HCT116 (cell line): ENCODE measurements around the gene ANKRD22. TPM values are rescaled to one million over a fixed set of nuclear protein-coding genes. Genes with fewer than 3 reads are reported as not detected.

Experiments used
- ATAC-seq: fragments of 200-7000 bp; cut with Tn5 transposase; 2 replicates; pipeline ENCODE4 v1.9.1; 2020; ENCODE audit warnings: mild to moderate bottlenecking, moderate library complexity
- BruUV-seq: library from RNA; stranded (reverse); fragments of 400-500 nt; replicated peaks from 2 replicates; lab custom pipeline; 2021; lab: Mats Ljungman, UMichigan
- CTCF ChIA-PET: fragments of 300-600 bp; sonication (Branson Sonifier 250); formaldehyde crosslinking; loops from one replicate; lab custom pipeline; 2021; ENCODE audit warnings: antibody characterized with exemption; lab: Charles Lee
- POLR2A ChIA-PET: fragments of 300-600, 350-600 bp; sonication (Branson Sonifier 250); formaldehyde crosslinking; loops from one replicate; lab custom pipeline; 2021; ENCODE audit warnings: antibody characterized with exemption; lab: Charles Lee
- RAD21 ChIA-PET, 2 experiments: fragments of 300-600 bp; sonication (Branson Sonifier 250); formaldehyde crosslinking; loops; one replicate each; lab custom pipeline; 2023; ENCODE audit warnings: low total read pairs in 2 of 2; ENCODE audit not compliant: uncharacterized antibody in 2 of 2, unreplicated experiment in 2 of 2, low non-redundant PET in 1 of 2; lab: Charles Lee
- DNase-seq: peaks from one replicate; pipeline ENCODE4 v3.0.0-alpha.2; 2010; ENCODE audit warnings: low read depth, low spot score
- H2AFZ ChIP-seq: fragments of 200-600 bp; shearing (Covaris generic), sonication (generic); 2 replicates; pipeline ENCODE4 v1.6.1; 2017; ENCODE audit warnings: low read depth, mixed run types, mixed read lengths, antibody characterized with exemption, low read length; ENCODE audit not compliant: poor library complexity, severe bottlenecking
- H3K27ac ChIP-seq: 2 replicates; pipeline ENCODE4 v1.5.1; 2012; ENCODE audit warnings: low read depth, low read length
- H3K27me3 ChIP-seq: fragments of 200-600 bp; sonication (generic); 2 replicates; pipeline ENCODE4 v1.6.1; 2016; ENCODE audit warnings: mixed run types, low read length, mixed read lengths; ENCODE audit not compliant: insufficient read depth
- H3K36me3 ChIP-seq, 2 experiments: fragments of 200-500 bp in 1 of 2; fragments of 200-600 bp in 1 of 2; sonication (Bioruptor generic) in 1 of 2; sonication (generic) in 1 of 2; 2 replicates each; pipeline versions ENCODE4 v1.5.1 to v1.6.1; 2014 to 2016; ENCODE audit warnings: low read length in 2 of 2, inconsistent platforms in 1 of 2, mixed read lengths in 1 of 2, mixed run types in 1 of 2; ENCODE audit not compliant: insufficient read depth in 2 of 2, control insufficient read depth in 1 of 2
- H3K4me1 ChIP-seq, 2 experiments: fragments of 200-600 bp in 1 of 2; sonication (generic) in 1 of 2; 2 replicates each; pipeline versions ENCODE4 v1.5.1 to v1.6.1; 2012 to 2017; ENCODE audit warnings: low read length in 2 of 2, inconsistent platforms in 1 of 2, mild to moderate bottlenecking in 1 of 2, mixed read lengths in 1 of 2, mixed run types in 1 of 2, moderate library complexity in 1 of 2; ENCODE audit not compliant: insufficient read depth in 2 of 2, control insufficient read depth in 1 of 2
- H3K4me2 ChIP-seq: fragments of 200-600 bp; sonication (generic); 2 replicates; pipeline ENCODE4 v1.6.1; 2017; ENCODE audit warnings: mixed run types, low read length, mixed read lengths
- H3K4me3 ChIP-seq, 2 experiments: fragments of 200-600 bp in 1 of 2; sonication (generic) in 1 of 2; replicated peaks in 1 of 2; 2 replicates each; pipeline ENCODE4 v1.5.1; 2011 to 2016; ENCODE audit warnings: low read length in 2 of 2, control low read depth in 1 of 2, low read depth in 1 of 2, mild to moderate bottlenecking in 1 of 2, mixed read lengths in 1 of 2, mixed run types in 1 of 2
- H3K79me2 ChIP-seq: fragments of 200-600 bp; sonication (generic); 2 replicates; pipeline ENCODE4 v1.6.1; 2017; ENCODE audit warnings: mild to moderate bottlenecking, mixed run types, low read length, moderate library complexity, mixed read lengths; ENCODE audit not compliant: insufficient read depth
- H3K9ac ChIP-seq: fragments of 200-600 bp; sonication (generic); 2 replicates; pipeline ENCODE4 v1.6.1; 2016; ENCODE audit warnings: low read length, mixed read lengths
- H3K9me2 ChIP-seq: fragments of 200-600 bp; sonication (generic), shearing (Covaris generic); 2 replicates; pipeline ENCODE4 v1.6.1; 2017; ENCODE audit warnings: mixed run types, mild to moderate bottlenecking, moderate library complexity; ENCODE audit not compliant: insufficient read depth
- H3K9me3 ChIP-seq, 2 experiments: fragments of 200-500 bp in 1 of 2; fragments of 200-600 bp in 1 of 2; sonication (Bioruptor generic) in 1 of 2; sonication (generic) in 1 of 2; 2 replicates each; pipeline ENCODE4 v1.6.1; 2014 to 2017; ENCODE audit warnings: low read length in 2 of 2, mixed read lengths in 2 of 2, inconsistent platforms in 1 of 2, low read depth in 1 of 2, mild to moderate bottlenecking in 1 of 2, mixed run types in 1 of 2, moderate library complexity in 1 of 2; ENCODE audit not compliant: control insufficient read depth in 1 of 2, insufficient read depth in 1 of 2
- H4K20me1 ChIP-seq: fragments of 200-600 bp; sonication (generic), shearing (Covaris generic); 2 replicates; pipeline ENCODE4 v1.6.1; 2017; ENCODE audit warnings: mixed run types, mild to moderate bottlenecking, moderate library complexity; ENCODE audit not compliant: insufficient read depth
- ATF3 ChIP-seq: IDR thresholded peaks from 2 replicates; pipeline ENCODE4 v1.6.1; 2012
- CBX3 ChIP-seq: IDR thresholded peaks from 2 replicates; pipeline ENCODE4 v1.6.1; 2012; ENCODE audit warnings: low read depth
- ELF1 ChIP-seq: IDR thresholded peaks from 2 replicates; pipeline ENCODE4 v1.6.1; 2012; ENCODE audit warnings: low read depth, borderline replicate concordance
- EZH2 ChIP-seq: fragments of 200-600 bp; sonication (generic); IDR thresholded peaks from 2 replicates; pipeline ENCODE4 v1.6.1; 2017; ENCODE audit warnings: antibody characterized with exemption, mixed run types
- JUND ChIP-seq: IDR thresholded peaks from 2 replicates; pipeline ENCODE4 v1.6.1; 2012
- POLR2A ChIP-seq: IDR thresholded peaks from 2 replicates; pipeline ENCODE4 v1.7.0; 2011; ENCODE audit warnings: borderline replicate concordance; ENCODE audit not compliant: insufficient read depth, insufficient read length; ENCODE audit errors: extremely low read depth
- RAD21 ChIP-seq: IDR thresholded peaks from 2 replicates; pipeline ENCODE4 v1.6.1; 2012; ENCODE audit warnings: low read depth, mild to moderate bottlenecking
- REST ChIP-seq: IDR thresholded peaks from 2 replicates; pipeline ENCODE4 v1.6.1; 2012; ENCODE audit warnings: low read depth
- SP1 ChIP-seq: IDR thresholded peaks from 2 replicates; pipeline ENCODE4 v1.6.1; 2012; ENCODE audit warnings: low read depth
- SRF ChIP-seq: IDR thresholded peaks from 2 replicates; pipeline ENCODE4 v1.6.1; 2012; ENCODE audit warnings: low read depth
- TCF7L2 ChIP-seq: IDR thresholded peaks from 2 replicates; pipeline ENCODE4 v1.7.0; 2011; ENCODE audit warnings: borderline replicate concordance, inconsistent platforms; ENCODE audit not compliant: insufficient read depth, insufficient read length; ENCODE audit errors: extremely low read depth
- YY1 ChIP-seq: IDR thresholded peaks from 2 replicates; pipeline ENCODE4 v1.6.1; 2011; ENCODE audit warnings: low read length, low read depth, moderate library complexity, mild to moderate bottlenecking; ENCODE audit not compliant: insufficient replicate concordance; ENCODE audit errors: extremely low read depth
- ZBTB33 ChIP-seq: IDR thresholded peaks from 2 replicates; pipeline ENCODE4 v1.6.1; 2011; ENCODE audit warnings: mild to moderate bottlenecking, low read length, moderate library complexity; ENCODE audit not compliant: insufficient replicate concordance; ENCODE audit errors: extremely low read depth
- ZFX ChIP-seq: fragments of 450-650 bp; IDR thresholded peaks from 2 replicates; pipeline ENCODE4 v1.6.1; 2017
- intact Hi-C: fragments of 100-400 bp; cut with micrococcal nuclease; formaldehyde crosslinking; loops from 2 replicates; pipeline ENCODE4 v1.10.0; 2022
- total RNA-seq: library from RNA; stranded (reverse); gene quantifications from one replicate; pipeline ENCODE4 v1.2.1, GENCODE V29; 2021; ENCODE audit not compliant: unreplicated experiment

ANKRD22 gene
- total RNA-seq, 1 experiment from 2014 or later: 2.3 TPM

- ChIA-PET POLR2A (no interaction called here), CTCF (interaction anchor here (1.4 kb wide), 2 partner anchors 93 to 276 kb away, joined by 3 read pairs; no protein-coding TSS in a partner anchor), RAD21 (no interaction called here)
- no peaks in the 10 kb centered on the region for H3K27me3 ChIP-seq
- no peaks in the 10 kb centered on the region for H3K79me2 ChIP-seq
- TF ChIP-seq JUND: no peak
- TF ChIP-seq ELF1: no peak
- TF ChIP-seq POLR2A: no peak
- no peak for TF ChIP-seq SP1
- TF ChIP-seq EZH2: no peak
- TF ChIP-seq YY1: no peak
- no peak for TF ChIP-seq RAD21
- TF ChIP-seq ZFX: no peak
- no peak for TF ChIP-seq ATF3
- TF ChIP-seq CBX3: no peak
- no peak for TF ChIP-seq SRF
- TF ChIP-seq REST: no peak
- TF ChIP-seq ZBTB33: no peak
- no peak for TF ChIP-seq TCF7L2
- H2AFZ ChIP-seq: no peak overlapping the region
- H3K9me2 ChIP-seq: no peaks in the 10 kb centered on the region
- H3K4me1 ChIP-seq: no peaks in the 10 kb centered on the region
- no peak overlapping the region for H3K9ac ChIP-seq
- no TSS peak for BruUV-seq
- no peak overlapping the region for H3K4me3 ChIP-seq
- intact Hi-C loops: no loop called here
- H3K9me3 ChIP-seq: no peaks in the 10 kb centered on the region
- DNase-seq: no peak
- H3K36me3 ChIP-seq: no peaks in the 10 kb centered on the region
- no peaks in the 10 kb centered on the region for H4K20me1 ChIP-seq
- no peak overlapping the region for H3K4me2 ChIP-seq
- H3K27ac ChIP-seq: no peak overlapping the region
- no peak for ATAC-seq
Measured at GRCh38 chr10:88841316-88842111, 10.1 kb downstream of the ANKRD22 start.
